Measurements from ENCODE around the gene FBXO41.

The FBXO41 gene

GRCh38 chr2:73290049-73290839, 6.0 kb upstream of the FBXO41 start:
- peak; percentile 59 for DNase-seq (ENCODE audit: low read depth)

- no peak for DNase-seq (ENCODE audit: low read depth)
These were observed 5.0 kb upstream of the FBXO41 start for GRCh38 chr2:73289304-73289703.

- DNase-seq (ENCODE audit: low read depth): no peak
These were observed 1.9 kb upstream of the FBXO41 start for GRCh38 chr2:73286134-73286655.

- no peak for DNase-seq (ENCODE audit: low read depth)
These were observed 971 bp upstream of the FBXO41 start for GRCh38 chr2:73285159-73285739.

- DNase-seq (ENCODE audit: low read depth): no peak
These were observed 558 bp downstream of the FBXO41 start for GRCh38 chr2:73283545-73284295.

GRCh38 chr2:73282924-73283544, 1.2 kb downstream of the FBXO41 start:
- no peak for DNase-seq (ENCODE audit: low read depth)

- DNase-seq (ENCODE audit: low read depth): no peak
These were observed 3.0 kb downstream of the FBXO41 start for GRCh38 chr2:73281244-73281643.

- no peak for DNase-seq (ENCODE audit: low read depth)
These were observed 4.4 kb downstream of the FBXO41 start for GRCh38 chr2:73279852-73280251.

- DNase-seq (ENCODE audit: low read depth): no peak
These were observed 12.0 kb downstream of the FBXO41 start for GRCh38 chr2:73272270-73272669.

- no peak for DNase-seq (ENCODE audit: low read depth)
These were observed 14.4 kb downstream of the FBXO41 start for GRCh38 chr2:73269686-73270465.

- DNase-seq (ENCODE audit: low read depth): peak; percentile 30
These were observed 15.2 kb downstream of the FBXO41 start for GRCh38 chr2:73268830-73269685.

GRCh38 chr2:73268366-73268829, 15.9 kb downstream of the FBXO41 start:
- no peak for DNase-seq (ENCODE audit: low read depth)

- DNase-seq (ENCODE audit: low read depth): no peak
These were observed 17.3 kb downstream of the FBXO41 start for GRCh38 chr2:73267008-73267407.

GRCh38 chr2:73266061-73266901, 18.0 kb downstream of the FBXO41 start:
- DNase-seq (ENCODE audit: low read depth): no peak

- no peak for DNase-seq (ENCODE audit: low read depth)
These were observed 18.8 kb downstream of the FBXO41 start for GRCh38 chr2:73265298-73266060.

GRCh38 chr2:73264783-73265182, 19.5 kb downstream of the FBXO41 start:
- DNase-seq (ENCODE audit: low read depth): no peak

GRCh38 chr2:73264332-73264606, 20.0 kb downstream of the FBXO41 start:
- DNase-seq (ENCODE audit: low read depth): no peak

- no peak for DNase-seq (ENCODE audit: low read depth)
These were observed 20.5 kb downstream of the FBXO41 start for GRCh38 chr2:73263540-73264331.
